Renal cortical epithelial cell (primary cell): ENCODE measurements around the gene MRPL55. TPM values are rescaled to one million over a fixed set of nuclear protein-coding genes. Genes with fewer than 3 reads are reported as not detected.

ENCODE experiments used
- DNase-seq: peaks from one replicate; pipeline ENCODE4 v3.0.0-alpha.2; 2011; ENCODE audit warnings: low read depth
- total RNA-seq: library from RNA; depleted of rRNA; stranded (reverse); fragments of >200 nt; gene quantifications from 2 replicates; pipeline ENCODE4 v1.2.3, GENCODE V29; 2014

Gene MRPL55
- total RNA-seq, 1 donor from 2014 or later, result 36.3 TPM

GRCh38 chr1:228101614-228101993, 7.5 kb downstream of the MRPL55 start:
- no peak for DNase-seq

DNA sequence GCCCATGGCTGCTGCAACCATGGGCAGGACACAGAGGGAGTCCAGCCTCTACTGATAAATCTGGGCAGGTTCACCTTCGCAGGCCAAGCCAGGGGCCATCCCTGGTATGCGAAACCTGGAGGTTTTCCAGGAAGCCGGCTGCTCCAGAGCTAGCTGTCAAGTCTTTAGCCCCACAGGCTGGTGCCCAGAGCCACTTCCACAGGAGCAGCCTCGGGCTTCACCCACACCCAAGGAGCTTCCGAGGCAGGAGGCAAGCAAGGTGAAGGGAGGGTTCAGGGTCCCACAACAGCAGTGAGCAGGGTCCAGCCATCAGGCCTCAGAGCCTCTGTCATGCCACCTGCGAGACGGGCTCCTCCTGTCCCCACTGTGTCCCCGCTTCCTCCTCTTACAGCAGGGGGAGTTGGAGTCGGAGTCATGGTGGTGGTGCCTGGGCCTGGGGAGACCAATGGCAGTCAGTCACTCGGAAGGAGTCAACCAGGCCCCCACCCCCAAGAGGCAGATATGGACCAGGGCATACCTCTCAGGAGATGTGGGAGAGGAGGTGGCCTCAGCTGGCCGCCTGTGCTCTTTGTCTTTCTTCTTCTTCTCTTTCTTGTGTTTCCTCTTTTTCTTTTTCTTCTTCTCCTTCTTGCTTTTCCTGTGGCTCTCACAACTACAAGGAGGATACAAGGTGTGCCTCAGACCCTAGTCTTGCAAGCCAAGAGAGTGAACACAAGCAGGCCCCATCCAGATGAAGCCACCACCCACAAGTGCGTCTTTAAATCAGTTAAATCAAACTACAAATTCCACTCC, 8.1 kb downstream of the MRPL55 start:
- no peak for DNase-seq

GRCh38 chr1:228099331-228099732, 9.8 kb downstream of the MRPL55 start:
- no peak for DNase-seq

GRCh38 chr1:228098323-228098931, 10.7 kb downstream of the MRPL55 start:
- DNase-seq, result no peak

DNA sequence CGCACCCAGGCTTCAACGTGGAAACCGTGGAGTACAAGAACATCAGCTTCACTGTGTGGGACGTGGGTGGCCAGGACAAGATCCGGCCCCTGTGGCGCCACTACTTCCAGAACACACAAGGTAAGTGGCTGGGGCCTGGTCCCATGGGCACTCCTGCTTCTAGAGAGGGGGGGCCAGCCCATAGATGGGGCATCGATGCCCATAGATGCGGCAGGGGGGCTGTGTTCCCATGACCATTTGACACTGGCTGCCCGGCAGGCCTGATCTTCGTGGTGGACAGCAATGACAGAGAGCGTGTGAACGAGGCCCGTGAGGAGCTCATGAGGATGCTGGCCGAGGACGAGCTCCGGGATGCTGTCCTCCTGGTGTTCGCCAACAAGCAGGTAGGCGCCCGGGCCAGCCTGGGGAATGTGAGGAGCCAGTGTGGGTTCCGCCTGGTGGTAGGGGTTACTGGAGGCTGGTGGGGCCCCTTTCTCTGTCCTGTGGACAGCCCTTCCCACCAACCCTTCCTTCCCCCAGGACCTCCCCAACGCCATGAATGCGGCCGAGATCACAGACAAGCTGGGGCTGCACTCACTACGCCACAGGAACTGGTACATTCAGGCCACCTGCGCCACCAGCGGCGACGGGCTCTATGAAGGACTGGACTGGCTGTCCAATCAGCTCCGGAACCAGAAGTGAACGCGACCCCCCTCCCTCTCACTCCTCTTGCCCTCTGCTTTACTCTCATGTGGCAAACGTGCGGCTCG, 11.6 kb downstream of the MRPL55 start:
- no peak for DNase-seq

DNA sequence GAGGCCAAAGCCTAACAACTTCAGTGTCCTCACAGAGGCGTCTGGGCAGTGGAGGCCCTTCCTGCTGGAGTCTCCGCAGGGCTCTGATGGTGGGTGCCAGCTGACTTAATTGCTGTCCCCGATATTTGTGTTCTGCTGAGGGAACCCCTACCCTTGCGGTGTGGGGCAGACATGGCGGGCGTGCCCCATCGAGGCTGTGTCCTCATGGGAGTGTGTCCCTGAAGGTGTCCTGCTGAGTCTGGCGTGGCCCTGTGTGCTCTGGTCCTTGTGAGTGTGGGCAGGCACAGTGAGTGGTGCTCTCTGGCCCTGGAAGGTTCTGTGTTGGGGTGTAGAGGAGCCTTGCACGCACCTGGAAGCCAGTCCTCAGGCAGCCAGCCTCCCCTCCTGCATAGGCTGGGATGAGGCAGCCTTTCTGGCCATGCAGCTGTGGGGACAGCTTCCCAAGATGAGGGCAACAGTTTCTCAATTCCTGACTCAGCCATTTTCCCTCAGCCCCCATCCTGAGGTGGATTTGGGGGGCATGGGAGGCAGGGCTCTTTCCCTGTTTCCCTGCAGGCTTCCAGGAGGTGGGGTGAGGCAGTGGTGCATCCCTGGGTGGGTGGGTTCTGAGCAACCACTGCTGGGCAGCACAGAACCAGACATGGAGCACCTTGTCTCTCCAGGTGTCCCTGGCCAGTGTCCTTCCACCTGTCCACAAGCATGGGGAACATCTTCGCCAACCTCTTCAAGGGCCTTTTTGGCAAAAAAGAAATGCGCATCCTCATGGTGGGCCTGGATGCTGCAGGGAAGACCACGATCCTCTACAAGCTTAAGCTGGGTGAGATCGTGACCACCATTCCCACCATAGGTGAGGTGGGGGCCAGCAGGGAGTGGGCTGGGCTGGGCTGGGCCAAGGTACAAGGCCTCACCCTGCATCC, 12.4 kb downstream of the MRPL55 start:
- no peak for DNase-seq

DNA sequence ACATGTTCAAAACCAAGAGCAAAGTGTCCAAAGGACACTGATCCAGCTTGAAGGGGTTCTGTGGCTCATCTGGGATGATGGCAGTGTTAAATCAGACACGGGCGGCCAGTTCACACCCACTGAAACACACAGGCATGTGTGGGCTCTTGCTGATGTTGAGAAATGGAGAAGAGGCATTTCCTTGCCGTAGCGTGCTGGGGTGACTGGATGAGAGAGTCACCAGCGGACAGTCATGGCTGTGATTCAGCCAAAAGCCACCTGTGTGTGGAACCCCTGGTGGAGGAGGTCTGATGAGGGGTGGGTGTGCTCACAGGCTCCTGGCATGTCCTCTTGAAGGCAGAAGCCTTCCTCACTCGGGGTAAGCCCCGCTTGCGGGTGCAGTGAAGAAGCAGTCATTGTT, 13.2 kb downstream of the MRPL55 start:
- DNase-seq, result no peak

- no peak for DNase-seq
These were observed 13.9 kb downstream of the MRPL55 start for GRCh38 chr1:228095161-228095560.

DNA sequence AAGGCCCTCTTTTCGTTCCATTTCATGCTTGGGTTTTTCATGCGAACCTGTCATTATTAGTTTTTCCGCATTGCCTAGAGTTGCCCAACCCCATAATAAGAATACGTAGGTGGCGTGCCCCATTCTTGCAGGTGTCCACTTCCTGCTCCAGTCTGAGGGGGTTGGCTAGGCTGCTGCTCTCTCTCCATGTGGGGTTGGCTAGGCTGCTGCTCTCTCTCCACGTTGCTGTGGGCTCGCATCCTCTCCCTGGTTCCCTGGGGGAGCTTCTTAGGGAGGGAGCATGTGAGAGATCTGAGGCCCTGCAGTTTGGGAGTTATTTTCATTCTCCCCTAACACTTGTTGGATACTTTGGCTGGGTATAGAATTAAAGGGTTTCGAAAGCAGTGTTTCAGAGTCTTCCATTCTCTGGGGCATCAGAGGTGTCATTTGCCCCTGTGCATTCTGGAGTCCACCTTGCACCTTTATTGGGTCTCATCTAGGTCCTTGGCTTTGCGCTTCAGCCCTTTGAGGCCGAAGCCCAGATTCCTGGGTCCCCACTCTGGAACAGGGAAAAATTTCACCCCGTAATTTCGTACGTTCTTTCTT, 14.6 kb downstream of the MRPL55 start:
- DNase-seq, result no peak

DNA sequence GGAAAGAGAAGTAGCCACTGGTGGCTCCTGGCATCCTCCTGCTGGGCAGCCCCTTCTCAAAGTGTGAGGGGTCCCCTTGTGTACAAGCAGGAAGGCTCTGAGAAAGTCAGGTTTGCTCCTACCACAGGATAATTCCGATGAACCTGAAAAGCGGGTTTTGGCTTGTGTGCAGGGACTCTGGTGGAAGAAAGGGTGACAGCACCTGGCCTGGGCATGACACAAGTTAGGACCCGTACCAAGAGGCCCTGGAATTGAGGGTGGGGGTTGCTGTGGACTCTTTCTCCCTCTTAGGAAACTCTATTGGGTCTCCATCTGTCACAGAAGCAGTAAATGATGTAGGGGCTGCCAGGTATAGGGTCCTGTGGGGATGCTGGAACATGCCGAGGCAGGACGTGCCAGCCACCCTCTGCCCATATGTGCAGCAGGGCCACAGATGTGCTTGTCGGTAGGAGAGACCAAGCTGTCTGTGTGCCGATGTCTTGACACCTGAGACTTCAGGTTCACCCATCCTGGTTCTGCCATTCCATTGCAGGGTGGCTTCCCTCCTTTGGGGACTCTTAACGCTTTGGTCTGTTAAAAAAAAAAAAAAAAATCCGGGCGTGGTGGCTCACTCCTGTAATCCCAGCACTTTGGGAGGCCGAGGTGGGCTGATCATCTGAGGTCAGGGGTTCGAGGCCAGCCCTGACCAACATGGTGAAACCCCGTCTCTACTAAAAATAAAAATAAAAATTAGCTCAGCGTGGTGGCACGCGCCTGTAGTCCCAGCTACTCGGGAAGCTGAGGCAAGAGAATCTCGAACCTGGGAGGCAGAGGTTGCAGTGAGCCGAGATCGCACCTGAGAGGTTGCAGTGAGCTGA, 15.8 kb downstream of the MRPL55 start:
- no peak for DNase-seq

- DNase-seq, result no peak
These were observed 16.6 kb downstream of the MRPL55 start for GRCh38 chr1:228092342-228093049.

GRCh38 chr1:228091084-228091483, 18.0 kb downstream of the MRPL55 start:
- no peak for DNase-seq

DNA sequence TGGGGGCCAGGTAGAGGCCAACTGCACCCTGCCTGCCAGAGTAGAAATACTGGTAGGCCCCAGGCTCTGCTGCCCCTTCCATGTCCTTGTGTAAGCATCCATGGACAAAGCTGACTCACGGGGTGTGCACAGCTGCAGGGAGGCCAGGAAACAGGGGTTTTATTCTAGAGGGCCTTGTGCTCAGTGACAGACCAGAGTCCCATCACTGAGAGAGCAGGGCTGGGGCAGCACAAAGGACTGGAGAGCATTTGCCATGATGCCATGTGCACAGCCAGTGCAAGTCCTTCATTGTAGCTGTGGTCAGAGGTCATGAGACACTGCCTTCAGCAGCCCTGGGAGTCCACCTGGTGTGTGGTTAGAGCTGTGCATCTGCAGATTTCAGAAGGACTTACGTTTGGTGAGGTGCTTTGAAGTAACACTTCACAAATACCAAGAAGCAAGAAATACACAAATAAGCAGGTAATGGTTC, 18.5 kb downstream of the MRPL55 start:
- DNase-seq, result peak; percentile 41

DNA sequence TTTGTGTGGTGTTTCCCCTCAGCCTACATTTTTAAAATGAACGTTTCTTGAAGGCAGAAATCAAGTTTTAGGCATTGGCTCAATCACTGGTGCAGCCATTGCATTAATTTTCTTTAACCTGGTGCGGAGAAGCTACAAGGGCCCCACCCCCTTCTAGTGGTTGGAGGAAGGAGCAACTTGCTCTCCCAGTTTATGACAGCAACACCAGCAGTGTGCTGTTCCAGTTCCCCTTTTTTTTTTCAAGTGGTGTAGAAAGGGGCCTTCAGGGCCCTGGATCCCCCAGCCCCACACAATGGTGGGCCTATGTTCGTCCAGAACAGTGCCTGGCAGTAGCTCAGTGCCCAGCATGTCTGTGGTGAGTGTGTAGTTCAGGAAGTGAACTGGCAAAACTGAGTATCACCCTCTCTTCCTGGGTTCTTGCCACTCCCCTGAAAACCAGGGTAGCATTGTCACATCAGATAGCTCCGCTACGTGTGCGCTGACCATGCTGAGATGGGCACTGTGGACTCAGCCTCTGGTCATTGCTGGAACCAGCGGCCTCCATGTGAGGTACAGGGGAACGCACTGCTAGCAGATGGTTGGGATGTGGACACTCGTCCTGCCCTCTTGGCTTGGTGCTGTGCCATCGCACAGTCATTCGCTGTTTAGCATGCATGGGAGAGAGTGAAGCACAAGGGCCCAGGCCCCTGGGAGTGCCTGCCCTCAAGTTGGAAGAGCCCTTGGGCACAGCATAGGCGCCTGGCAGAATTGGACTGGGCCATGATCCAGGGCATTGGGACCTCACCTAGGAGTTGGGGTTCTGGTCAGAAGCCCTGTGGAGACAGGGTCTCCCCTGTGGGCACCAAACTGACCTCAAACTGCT, 19.3 kb downstream of the MRPL55 start:
- no peak for DNase-seq

DNA sequence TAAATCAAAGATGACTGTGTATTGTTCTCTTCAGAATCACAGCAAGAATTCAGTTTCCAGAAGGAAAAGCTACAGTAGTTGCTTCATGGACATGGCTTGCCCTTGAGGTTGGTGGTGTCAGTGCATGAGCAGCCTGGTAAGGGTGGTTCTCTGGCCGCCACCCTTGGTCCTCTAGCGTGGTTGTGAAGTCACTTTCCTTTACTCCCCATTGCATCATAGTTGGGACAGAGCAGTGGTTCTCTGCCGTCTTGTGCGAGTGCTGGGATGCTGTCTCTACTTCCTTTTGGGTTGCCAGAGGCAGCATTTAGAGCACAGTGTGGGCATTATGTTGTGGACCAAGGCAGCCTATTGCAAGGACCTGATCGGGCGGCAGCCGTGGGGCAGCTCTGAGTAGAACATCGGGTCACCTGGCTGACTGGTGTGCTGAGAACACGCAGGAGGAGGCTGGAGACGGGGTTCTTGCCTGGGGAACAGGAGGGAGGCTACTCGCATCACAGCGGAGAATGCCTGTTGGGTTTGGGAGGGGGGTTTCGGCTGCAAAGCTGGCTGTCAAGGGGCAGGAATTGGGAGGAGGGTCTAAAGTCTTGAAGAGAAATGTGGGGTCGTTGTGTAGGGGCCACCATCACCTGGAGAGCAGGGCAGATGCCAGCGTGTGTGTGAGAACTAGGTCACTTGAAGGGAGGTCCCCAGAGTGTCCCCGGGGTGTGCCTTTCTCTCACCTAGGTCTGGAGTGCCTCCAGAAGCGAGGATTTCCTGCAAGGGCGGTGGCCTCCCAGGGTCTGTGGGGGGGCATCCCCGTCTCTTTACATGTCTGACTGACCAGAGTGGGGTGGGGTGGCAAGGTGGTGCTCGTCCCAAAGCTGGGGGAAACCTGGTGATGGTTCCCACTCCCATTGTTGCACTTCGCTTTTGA, 20.3 kb downstream of the MRPL55 start:
- DNase-seq, result no peak

GRCh38 chr1:228087771-228088251, 21.3 kb downstream of the MRPL55 start:
- peak; percentile 80 for DNase-seq

DNA sequence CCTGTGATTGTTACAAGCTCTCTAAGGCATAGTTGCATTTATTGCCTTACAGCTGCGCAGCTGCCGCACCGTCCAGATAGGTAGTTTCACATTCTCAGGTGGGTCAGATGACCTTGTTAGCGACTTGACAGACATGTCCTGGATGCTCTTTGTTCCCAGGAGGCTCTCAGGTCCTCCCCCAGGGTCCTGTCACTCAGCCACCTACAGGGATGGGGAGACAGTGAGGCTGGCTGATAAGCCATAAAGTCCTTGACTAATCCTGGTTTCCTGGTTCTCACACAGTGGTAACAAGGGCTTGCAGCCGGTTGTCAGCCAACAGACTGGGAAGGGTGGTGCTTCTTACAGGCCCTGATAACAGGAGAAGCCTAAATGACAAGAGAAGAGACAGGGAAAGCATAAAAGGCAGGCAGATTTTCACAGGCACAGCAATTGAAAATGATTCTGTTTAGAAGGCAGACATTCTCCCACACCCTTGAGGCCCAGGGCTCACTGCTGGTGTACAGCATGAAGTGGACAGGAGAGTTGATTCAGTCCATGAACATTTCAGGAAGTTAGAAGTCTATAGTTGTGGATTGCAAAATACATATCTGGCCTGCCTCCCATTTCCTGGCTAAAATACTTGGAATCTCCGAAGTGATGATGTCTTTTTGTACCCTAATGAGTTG, 23.7 kb downstream of the MRPL55 start:
- DNase-seq, result peak; percentile 28
